GM19043 (cell line): ENCODE results near the gene BRD3.
"Not testable (repeated sequence)": the region's sequence is repeated elsewhere in the genome, so short reads cannot be mapped to it uniquely, and the experiment has no call there.

Experiments
- ATAC-seq: cut with Tn5 transposase; IDR thresholded peaks from one replicate; pipeline ENCODE4 v1.9.1; 2021; ENCODE audit warnings: low read depth; ENCODE audit not compliant: unreplicated experiment

The BRD3 gene

GRCh38 chr9:133995012-133995896, 72.6 kb downstream of the BRD3 start:
- no peak for ATAC-seq

GRCh38 chr9:133994353-133995011, 73.3 kb downstream of the BRD3 start:
- no peak for ATAC-seq

GRCh38 chr9:133993635-133994253, 74.1 kb downstream of the BRD3 start:
- no peak for ATAC-seq

- no peak for ATAC-seq
Measured at GRCh38 chr9:133992780-133993634, 74.8 kb downstream of the BRD3 start.

- no peak for ATAC-seq
Measured at GRCh38 chr9:133991964-133992779, 75.7 kb downstream of the BRD3 start, which contains the start of gene VAV2. VAV2 (minus strand) TSS chr9:133992324; CDS start chr9:133992278, 46 bp downstream.

- ATAC-seq = no peak
Measured at GRCh38 chr9:133991214-133991921, 76.5 kb downstream of the BRD3 start.

- no peak for ATAC-seq
Measured at GRCh38 chr9:133990366-133991213, 77.2 kb downstream of the BRD3 start.

GRCh38 chr9:133989625-133990365, 78.0 kb downstream of the BRD3 start:
- ATAC-seq = no peak

- ATAC-seq = not testable (repeated sequence)
Measured at GRCh38 chr9:133988771-133989170, 79.1 kb downstream of the BRD3 start.

- ATAC-seq = no peak
Measured at GRCh38 chr9:133987946-133988665, 79.7 kb downstream of the BRD3 start.

GRCh38 chr9:133987446-133987788, 80.4 kb downstream of the BRD3 start:
- no peak for ATAC-seq

- no peak for ATAC-seq
Measured at GRCh38 chr9:133986774-133987445, 80.9 kb downstream of the BRD3 start.

- no peak for ATAC-seq
Measured at GRCh38 chr9:133986061-133986460, 81.8 kb downstream of the BRD3 start.

GRCh38 chr9:133982971-133983720, 84.7 kb downstream of the BRD3 start:
- ATAC-seq = no peak

- no peak for ATAC-seq
Measured at GRCh38 chr9:133981958-133982681, 85.7 kb downstream of the BRD3 start.
